Tibial nerve (tissue), 4 donors: Measurements from ENCODE around the gene PXDN.
A peak's percentile ranks its signal among the peaks of the same experiment; 100 is the strongest.

ENCODE experiments used
- CTCF ChIP-seq, 5 experiments: fragments of 200-600 bp in 3 of 5; fragments of 450-650 bp in 2 of 5; sonication (generic) in 3 of 5; IDR thresholded peaks; one replicate each; pipeline ENCODE4 v1.5.1; 2016 to 2019; ENCODE audit warnings: antibody characterized with exemption in 5 of 5, mild to moderate bottlenecking in 3 of 5, moderate library complexity in 2 of 5
- EP300 ChIP-seq, 2 donors: sonication (generic); formaldehyde crosslinking; IDR thresholded peaks; one replicate each; pipeline ENCODE4 v1.6.1; 2017; ENCODE audit warnings: antibody characterized with exemption in 2 of 2, mild to moderate bottlenecking in 1 of 2
- POLR2A ChIP-seq, 2 donors: fragments of 450-650 bp; IDR thresholded peaks; one replicate each; pipeline ENCODE4 v1.6.1; 2017; ENCODE audit warnings: antibody characterized with exemption in 2 of 2, mild to moderate bottlenecking in 2 of 2, moderate library complexity in 2 of 2

- TF ChIP-seq CTCF (IDR thresholded peaks at IDR 0.05) (no peak), EP300 (IDR thresholded peaks at IDR 0.05) (peak in 1 of 2 donors; percentile 8), POLR2A (IDR thresholded peaks at IDR 0.05) (no peak)
Measured at GRCh38 chr2:1645761-1646476, 98.4 kb downstream of the PXDN start.
